Hippocampal formation (tissue), 2 donors: Measurements from ENCODE around the gene SHISA7.
"Not testable (repeated sequence)": the region's sequence is repeated elsewhere in the genome, so short reads cannot be mapped to it uniquely, and the experiment has no call there.

Experiments used
- DNase-seq, 2 donors: peaks; one replicate each; lab custom pipeline; 2025; lab: John Stamatoyannopoulos, UW

SHISA7 gene

DNA sequence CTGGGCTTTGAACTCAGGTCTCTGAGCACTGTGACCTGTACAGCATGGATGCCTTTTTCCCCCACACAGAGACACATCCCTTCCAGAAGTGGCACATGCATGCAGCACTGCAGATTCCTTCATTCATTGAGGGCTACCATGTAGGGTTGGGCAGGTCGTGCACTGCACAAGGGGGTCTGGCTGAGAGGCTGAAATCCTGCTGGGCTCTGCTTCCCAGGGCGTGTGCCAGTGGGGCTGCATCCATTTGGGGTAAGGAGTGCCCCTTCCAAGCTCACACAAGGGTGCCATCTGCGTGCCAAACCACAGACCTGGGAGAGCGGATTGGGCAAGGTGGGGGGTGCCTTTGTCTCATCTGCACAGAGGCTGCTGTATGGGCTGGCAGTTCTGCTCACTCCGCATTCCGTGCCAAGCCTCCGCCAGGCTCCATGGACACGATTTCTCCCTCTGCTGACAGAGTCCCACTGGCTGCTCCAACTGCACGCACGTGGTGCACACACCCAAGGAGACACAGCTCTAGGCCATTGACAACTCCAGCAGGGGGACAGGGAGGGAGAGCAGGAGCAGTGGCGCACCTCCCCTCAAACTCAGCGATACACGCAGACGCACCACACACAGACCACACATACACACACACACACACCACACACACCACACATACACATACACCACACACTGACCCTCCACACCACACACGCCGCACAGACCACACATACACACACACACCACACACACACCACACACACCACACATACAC is 4.5 kb upstream of the SHISA7 start:
- DNase-seq: peak; percentile 71 to 72

- DNase-seq: no peak
Observed at GRCh38 chr19:55446060-55446459, 3.0 kb upstream of the SHISA7 start.

DNA sequence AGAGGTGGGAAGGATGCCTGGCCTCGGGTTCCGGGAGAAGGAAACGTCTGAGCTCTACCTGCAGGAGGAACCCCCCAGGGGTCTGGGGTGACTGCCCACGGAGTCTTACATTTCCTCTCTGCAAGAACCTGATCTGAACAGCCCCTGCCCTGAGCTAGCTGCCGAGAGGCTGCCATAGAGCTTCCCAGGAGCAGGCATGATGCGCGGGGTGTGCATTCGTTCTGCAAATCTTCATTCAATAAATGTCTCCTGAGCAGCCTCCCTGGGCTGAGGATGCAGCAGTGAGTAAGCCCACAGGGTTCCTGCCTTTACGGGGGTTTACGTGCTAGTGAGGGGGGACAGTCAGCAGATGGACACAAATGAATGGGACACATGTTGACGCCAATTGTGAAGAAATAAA is 1.5 kb upstream of the SHISA7 start:
- no peak for DNase-seq

DNA sequence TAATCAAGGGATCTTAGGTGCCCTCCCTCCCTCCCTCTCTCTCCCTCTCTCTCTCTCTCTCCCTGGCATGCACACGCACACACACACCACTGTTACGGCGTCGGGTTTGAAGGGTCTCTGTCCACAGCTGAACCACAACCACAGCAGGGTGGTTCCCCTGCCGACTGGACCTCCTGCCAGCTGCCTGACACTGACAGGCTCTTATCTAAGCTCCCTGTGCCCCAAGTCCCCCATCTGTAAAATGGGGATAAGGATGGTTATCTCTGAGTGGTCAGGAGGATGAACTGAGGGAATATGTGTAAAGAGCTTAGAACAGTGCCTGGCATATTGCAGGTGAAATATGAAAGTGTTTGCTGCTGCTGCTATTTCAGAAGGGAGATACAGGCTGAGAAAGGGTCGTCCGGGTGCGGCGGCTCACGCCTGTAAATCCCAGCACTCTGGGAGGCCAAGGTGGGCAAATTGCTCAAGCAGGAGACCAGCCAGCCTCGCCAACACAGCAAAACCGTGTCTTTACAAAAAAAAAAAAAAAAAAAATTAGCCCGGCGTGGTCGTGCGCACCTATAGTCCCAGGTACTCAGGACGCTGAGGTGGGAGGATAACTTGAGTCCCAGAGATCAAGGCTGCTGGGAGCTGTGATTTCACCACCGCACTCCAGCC is 852 bp upstream of the SHISA7 start:
- no peak for DNase-seq

DNA sequence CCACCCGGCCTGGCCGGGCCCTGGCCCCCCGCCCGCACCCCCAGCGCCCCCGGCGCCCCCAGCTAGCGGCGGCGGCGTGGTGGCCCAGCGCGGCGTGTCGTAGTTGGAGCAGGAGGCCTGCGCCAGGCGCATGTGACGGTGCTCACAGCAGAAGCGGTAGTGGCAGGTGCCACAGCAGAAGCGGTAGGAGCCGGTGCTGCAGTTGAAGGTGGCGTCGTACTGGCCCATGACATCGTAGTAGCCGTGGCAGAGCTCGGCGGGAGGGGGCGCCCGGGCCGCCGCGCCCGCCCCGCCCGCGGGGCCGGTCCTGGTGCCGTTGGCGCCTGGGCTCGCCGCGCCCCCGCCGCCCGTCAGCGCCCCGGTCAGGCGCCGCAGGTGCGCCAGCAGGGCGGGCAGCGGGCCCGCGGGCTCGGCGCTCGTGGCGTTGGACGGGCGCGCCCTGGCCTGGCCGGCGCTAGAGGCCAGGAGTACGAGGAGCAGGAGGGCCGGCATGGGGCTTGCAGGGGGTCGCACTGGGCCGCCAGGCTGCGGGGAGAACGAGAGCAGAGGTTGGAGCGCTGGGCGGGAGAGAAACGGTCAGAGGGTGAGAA is 633 bp downstream of the SHISA7 start:
- DNase-seq: no peak

DNA sequence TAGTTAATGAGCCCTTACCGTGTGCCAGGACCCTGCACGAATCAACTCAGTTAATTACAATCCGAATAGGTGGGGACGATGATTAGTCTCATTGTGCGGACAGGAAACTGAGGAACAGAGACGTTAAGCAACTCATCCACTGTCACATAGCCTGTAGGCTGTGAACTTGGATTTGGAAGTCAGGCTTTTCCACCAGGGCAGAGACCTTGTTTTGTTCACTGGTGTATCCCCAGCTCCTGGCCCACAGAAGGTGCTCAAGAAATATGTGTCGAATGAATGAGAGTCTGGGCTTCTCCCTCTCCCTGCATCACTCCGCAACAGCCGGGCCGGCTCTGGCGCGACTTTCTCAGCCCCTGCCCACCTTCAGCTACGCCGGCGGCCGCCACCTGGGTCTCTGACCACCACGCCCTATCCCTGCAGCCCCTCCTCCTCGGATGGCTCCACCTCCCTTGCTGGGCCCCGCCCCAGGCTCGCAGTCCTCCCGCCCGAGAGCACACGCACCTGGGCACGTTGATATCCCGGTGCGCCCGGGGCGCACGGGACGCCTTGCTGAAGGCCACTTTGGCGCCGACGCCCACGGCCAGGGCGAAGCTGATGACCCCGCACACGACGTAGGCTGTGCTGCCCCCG is 1.3 kb downstream of the SHISA7 start:
- DNase-seq: no peak

- no peak for DNase-seq
Observed at GRCh38 chr19:55441319-55441691, 1.8 kb downstream of the SHISA7 start.

- no peak for DNase-seq
Observed at GRCh38 chr19:55440411-55441105, 2.5 kb downstream of the SHISA7 start.

GRCh38 chr19:55439052-55439451 is 4.0 kb downstream of the SHISA7 start:
- no peak for DNase-seq

- no peak for DNase-seq
Observed at GRCh38 chr19:55437410-55437809, 5.7 kb downstream of the SHISA7 start.

GRCh38 chr19:55436847-55437246 is 6.3 kb downstream of the SHISA7 start:
- no peak for DNase-seq

DNA sequence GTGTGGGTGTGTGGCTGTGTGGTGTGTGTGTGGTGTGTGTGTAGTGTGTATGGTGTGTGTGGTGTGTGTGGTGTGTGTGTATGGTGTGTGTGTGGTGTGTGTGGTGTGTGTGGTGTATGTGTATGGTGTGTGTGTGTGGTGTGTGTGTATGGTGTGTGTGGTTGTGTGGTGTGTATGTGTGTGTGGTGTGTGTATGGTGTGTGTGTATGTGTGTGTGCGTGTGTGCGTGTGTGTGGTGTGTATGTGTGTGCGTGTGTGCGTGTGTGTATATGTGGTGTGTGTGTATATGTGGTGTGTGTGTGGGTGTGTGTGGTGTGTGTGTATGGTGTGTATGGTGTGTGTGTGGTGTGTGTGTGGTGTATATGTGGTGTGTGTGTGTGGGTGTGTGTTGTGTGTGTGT is 8.1 kb downstream of the SHISA7 start:
- DNase-seq: no peak

DNA sequence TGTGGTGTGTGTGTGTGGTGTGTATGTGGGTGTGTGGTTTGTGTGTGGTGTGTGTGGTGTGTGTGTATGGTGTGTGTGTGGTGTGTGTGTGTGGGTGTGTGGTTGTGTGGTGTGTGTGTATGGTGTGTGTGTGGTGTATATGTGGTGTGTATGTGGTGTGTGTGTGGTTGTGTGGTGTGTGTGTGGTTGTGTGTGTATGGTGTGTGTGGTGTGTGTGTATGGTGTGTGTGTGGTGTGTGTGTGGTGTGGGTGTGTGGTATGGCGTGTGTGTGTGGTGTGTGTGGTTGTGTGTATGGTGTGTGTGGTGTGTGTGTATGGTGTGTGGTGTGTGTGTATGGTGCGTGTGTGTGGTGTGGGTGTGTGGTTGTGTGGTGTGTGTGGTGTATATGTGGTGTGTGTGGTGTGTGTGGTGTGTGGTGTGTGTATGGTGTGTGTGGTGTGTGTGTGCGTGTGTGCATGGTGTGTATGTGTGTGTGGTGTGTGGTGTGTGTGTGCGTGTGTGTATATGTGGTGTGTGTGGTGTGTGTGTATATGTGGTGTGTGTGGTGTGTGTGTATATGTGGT is 8.7 kb downstream of the SHISA7 start:
- no peak for DNase-seq

- no peak for DNase-seq
Observed at GRCh38 chr19:55433292-55433691, 9.8 kb downstream of the SHISA7 start.

DNA sequence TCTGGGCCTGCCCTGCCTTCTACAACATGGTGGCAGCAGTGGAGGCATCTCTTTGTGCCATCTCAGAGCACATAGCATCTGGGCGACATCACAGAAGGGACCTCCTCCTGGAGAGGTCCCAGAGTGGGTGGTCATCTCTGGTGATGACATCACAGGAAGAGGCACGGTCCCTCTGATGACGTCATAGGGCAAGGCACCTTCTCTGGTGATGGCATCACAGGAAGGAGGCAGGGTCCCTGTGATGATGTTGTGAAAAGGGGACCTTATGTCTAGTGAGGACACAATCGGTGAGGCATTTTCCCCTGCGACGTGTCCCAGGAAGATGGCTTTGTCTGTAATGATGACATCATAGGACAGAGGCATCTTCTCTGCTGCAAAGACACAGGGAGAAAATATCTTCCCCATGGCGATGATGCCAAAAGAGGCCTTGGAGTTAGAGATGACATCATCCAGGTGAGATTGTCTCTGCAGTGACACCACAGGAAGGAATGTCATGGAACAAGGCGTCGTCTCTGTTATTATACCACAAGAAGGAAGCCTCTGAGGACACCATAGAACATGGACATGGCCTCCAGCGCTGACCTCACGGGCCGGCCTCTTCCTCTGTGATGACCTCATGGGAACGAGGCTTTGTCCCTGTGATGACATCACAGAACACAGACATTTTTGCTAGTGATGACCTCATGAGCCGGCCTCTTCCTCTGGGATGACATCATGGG is 10.7 kb downstream of the SHISA7 start:
- DNase-seq: no peak

- DNase-seq: no peak
Observed at GRCh38 chr19:55431183-55431582, 11.9 kb downstream of the SHISA7 start.

- peak; percentile 55 to 91 for DNase-seq
Observed at GRCh38 chr19:55426042-55426441, 17.1 kb downstream of the SHISA7 start.

GRCh38 chr19:55424518-55424917 is 18.6 kb downstream of the SHISA7 start:
- DNase-seq: no peak

DNA sequence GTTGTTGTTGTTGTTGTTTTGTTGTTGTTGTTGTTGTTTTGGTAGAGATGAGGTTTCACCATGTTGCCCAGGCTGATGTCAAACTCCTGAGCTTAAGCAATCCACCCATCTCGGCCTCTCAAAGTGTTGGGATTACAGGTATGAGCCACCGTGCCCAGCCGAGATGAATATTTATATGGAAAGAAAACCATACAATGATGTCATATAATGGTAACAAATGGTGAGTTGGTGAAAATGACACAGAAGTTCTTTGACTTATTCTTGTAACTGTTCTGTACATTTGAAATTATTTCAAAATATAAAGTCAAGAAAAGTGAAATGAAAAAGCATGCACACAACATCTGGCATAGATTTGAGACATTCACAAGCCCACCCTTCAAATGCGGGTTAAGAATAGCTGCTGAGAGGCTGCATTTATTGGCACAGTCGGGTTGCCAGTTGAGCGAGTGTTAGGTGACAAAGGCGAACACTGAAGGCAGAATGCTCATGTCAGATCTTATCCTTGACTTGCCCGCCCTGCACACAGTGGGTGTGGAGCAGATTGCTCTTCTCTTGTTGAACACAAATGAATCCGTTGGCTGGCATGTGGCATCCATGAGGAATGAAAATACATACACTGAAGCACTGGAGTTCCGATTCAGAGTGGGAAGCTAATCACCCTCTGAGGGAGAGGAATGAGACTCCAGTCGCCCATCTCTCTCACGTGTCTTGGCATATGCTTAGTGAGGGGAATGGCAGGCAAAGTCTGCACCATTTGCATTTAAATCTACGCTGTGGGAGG is 19.7 kb downstream of the SHISA7 start:
- no peak for DNase-seq

GRCh38 chr19:55421281-55421680 is 21.8 kb downstream of the SHISA7 start:
- DNase-seq: not testable (repeated sequence)
